SKM-1 treated with dmso at 0.1 percent for 144 hours (cell line): ENCODE data around the gene MBNL3.

Source experiments
- DNase-seq: peaks from one replicate; lab custom pipeline; 2025; ENCODE audit not compliant: unreplicated experiment; lab: John Stamatoyannopoulos, UW

Gene MBNL3

DNA sequence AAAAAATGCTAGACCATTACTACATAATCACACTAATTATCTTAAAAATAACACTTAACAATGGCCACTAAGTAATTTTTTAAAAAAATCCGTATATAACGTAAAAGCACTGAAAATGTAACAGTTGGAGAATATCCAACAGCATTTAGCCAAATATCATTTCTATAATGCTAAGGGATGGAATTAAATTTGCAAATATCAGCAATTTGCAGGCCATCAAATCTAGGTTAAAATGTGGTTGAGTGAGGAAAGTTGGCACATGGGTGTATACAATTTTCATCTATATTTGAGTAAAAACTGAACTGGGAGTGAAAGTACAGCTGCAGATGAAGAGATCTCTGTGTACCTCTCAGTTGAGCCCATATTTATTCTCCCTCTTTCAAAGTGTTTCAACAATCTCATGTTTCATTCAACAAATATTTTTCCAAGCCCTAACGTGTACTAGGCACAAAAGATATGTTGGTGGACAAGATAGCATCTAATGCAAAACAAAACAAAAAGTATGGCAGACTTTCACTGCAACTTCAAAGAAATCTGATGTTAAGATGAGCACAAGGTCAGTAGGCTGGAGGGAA is 63.0 kb downstream of the MBNL3 start:
- no peak for DNase-seq

DNA sequence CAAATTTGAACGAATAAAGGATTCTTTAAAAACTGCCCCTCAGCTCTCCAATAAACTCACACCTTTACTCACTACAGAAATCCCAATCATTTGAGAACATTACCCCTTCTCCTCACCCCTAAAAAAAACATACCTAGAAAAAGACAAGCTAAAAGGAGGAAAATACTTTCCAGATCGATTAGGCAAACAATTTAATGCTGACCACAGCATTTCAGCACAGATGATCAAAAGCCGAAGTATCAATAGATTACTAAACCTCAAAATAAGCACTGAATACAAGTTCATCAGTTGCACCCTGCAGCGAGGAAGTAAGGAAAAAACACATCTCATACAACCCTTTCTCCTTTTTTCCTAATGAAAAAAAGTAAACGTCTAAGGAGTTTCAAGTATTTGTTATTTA is 65.5 kb downstream of the MBNL3 start:
- DNase-seq = no peak

DNA sequence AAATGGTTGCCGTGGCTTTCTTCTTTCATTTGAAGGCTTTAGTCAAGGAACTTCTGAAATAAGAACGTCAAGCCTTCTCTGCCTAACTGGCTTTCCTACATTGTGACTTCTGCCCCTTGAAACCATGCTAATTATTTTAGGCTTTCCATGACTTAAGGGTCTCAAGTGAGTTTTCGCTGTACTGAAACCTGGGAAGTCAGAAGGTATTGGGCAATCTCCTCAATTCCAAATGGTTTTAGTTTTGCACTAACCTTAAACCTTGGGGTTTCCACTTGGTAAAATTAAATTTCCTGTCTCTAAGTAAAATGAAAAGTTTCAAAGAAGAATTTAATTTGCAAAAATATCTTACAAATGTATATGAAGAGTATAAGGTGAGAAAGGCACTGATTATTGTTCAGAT is 73.8 kb downstream of the MBNL3 start:
- DNase-seq = no peak

DNA sequence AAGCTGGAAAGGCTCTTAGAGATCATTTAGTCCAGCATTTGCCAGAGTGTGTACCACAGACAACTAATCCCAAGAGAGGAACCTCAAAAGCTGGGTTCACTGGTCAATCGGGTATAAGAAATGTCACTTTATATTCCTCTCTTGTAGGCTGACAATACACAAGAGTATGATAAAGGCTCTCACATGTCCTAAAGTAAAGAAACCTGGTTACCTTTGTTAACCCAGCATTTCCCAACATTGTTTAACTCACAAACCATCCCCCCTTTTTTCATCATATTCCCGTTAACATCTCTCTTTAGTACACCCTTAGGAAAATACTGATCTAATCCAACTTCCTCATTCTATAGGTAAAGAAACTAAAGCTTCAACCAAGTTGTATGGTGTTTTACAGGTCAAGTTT is 74.4 kb downstream of the MBNL3 start:
- no peak for DNase-seq

DNA sequence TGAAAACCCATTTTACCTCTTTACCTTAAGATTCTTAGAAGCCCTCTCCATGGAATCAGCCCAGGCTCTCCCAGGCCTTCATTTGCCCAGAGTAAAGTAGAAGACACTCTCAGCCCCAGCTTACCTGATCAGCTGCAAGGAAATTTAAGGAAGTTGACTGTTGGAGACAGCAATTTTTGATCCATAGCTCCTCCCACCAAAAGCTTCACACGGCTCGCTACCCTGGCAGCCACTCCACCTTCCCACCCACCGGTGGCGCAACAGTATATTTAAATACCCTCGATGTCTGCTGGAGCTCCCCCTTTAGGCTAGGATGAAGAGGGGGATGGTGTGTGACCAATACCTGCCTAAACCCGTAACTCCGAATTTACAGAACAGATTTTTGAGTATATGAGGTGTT is 75.4 kb downstream of the MBNL3 start:
- no peak for DNase-seq

DNA sequence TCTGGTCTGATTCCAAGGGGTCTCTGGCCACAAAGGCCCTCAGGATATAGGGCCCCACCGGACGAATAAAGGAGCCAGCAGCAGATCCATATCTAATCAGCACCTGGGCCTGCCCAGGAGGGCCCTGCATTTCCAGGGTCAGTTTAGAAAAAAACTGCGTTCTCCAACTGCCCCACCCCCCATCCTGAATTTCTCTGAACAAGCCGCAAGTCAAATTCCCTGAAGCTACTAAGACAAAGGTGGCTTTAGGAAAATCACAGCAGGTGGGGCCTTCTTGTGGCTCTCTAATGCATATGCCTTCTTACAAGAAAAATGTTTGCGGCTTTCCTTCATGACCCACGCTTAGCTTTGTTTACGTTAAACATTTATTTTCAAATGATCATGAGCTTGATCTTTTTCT is 76.6 kb downstream of the MBNL3 start:
- DNase-seq = no peak

DNA sequence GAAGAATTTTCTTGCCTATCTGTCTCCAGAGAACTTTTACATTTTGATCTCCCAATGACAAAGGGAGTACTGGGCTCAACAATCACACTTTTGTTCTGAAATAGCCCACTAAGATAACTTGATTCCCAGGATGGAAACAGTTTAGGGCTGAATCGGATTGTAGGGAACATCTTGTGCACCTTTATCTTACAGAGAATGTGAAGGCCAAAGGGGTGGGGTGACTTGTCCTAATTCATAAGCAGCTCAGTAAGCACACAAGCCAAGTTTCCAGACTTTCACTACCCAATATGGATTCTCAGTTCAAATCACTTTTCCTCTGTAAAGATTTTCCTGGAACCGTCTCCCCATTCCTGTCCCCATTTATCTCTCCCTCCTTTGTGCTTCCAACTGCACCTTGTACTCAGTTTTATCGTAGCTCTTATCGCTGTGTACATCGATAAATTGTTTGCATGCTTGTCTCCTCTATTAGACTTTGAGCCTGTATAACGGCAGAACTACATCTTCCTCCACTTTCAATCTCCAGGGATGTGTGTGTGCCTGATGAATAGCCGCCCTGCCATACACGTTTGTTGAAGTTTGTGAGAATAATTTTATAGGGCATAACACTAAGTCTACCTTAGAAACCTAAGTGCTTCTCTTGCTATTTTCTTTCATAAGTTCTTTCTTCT is 77.4 kb downstream of the MBNL3 start:
- DNase-seq = no peak

DNA sequence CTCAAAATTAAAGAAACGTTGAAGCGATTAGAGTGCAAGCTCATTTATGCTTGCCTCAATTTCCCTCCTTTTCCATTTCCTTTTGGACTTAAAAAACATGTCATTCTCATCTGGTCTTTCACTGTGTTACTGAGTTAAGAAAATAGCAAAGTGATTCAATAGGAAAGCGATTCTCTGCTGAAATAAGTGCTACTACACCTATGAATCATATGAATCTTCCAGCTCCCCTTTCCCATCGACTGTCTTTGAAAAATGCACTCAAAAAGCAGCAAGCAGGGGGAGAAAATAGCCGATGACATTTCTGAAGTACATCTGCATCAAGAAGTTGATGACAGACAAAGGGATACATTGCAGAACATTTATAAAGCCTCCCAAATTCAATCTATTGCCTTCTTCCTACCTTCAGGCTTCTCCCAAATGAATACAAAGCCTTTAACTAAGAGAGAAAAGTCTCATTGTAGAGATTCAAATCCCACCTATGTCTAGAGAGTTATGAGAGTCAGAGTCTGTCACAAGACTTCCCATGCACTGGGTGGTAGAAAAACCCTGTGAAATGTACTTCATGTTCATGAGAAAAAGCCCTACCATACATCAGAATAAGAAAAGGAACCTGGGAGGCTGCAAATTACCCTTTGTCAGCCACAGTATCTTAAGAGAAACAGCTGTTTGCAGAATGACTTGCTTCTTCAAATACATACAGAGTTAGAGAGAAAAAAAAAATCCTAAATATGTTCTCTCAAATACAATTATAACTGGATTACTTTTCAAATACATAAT is 78.9 kb downstream of the MBNL3 start:
- DNase-seq = no peak

DNA sequence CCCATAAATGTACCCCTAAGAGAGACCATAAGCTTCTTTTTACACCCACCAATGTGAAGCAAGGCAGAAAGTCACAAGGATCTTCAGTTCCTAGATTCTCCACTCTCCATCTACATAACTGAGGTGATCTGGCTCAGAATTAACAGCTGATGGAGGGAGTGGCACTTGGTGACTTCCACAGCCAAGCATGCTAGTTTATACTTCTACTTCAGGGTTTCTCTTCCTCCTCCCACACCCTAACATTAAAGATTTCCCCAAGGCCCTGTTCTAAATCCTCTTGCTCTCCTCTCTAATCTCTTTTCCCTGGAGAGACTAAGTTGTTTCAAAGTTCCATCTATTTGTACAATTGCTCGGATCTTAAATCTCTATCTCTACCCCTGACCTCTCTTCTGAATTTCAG is 81.1 kb downstream of the MBNL3 start:
- DNase-seq = no peak

DNA sequence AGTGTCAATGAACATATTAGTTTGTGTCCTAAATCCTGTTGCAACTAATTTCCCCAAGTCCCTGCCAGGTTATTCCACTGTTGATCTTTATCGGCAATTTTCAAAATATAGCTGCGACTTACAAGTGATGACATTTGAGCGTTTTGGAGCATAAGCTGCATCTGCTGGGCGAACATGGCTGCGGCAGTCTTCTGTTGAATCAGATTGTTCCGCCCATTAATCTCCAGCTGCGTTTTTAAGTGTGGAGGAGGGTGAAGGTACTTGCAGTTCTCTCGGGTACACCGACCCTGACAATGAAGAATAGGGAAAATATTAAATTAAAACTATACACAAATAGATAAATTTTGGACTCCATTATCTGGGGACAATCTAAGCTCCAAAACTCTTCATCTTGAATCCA is 82.7 kb downstream of the MBNL3 start:
- no peak for DNase-seq

DNA sequence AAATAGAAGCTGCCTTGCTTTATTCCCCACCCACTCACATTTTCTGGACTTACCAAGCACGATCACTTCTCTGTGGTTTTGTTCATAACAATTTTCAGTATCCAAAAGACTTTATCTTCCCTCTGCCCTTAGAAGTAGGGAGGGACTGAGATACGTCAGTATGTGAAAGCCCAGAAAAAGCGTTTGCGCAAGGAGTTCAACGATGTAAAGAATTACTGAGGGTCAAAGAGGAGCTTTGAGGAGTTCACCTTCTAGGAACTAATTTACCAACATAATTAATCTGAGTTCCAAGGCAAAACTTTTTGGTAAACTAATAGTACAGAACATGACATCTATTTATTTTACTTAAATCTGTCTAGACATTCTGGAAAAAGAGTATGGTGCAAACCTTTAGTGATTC is 84.6 kb downstream of the MBNL3 start:
- no peak for DNase-seq

DNA sequence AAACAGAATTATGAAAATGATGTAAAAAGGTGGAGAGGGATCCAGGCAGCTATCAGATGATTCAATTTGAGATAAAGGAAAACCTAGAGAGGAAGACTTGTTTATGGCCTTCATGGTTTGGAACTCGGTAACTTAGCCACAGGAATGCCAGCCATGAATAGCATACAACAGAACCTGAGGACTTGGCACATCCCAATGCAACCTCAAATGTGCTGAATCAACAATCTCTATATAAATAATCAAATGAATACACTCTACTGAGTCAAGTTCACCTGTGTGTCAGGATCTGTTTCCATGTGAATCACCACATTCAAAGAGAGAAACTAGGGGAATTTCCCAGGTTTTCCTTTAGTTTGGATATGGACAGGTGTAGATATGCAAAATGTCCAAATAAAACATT is 86.9 kb downstream of the MBNL3 start:
- no peak for DNase-seq

DNA sequence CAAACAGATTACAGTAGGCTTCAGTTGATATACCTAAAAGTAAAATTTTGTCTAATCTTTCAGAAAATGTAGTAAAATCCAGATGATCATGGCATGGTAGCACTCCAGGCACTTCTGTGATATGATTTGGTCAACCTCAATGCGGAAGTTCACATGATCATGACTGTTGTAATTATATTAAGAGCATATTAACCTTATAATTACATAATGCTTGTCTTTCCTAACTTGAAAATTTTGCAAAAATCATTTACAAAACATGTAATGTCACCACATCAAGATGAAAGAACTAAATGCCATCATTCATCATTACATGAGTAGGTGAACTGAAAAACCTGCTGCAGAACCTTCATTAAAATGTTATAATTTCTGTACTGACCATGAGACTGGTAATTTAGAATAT is 88.1 kb downstream of the MBNL3 start:
- no peak for DNase-seq

DNA sequence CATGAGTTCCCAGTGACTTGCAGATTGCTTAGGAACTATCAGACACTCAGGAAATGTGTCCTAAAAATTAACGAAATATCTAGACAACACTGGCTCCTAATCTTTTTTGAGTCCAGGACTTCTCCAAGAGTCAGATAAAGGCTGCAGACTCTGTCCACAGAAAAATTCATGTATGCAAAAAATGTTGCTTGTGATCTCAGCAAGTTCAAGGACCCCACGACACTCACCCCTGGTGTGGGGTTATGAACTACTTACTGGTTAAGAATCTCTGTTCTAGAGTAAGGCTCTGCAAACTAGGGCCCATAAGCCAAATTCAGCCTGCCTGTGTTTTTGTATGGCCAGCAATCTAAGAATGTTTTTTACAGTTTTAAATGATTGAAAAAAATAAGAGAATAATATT is 93.2 kb downstream of the MBNL3 start:
- DNase-seq = no peak

DNA sequence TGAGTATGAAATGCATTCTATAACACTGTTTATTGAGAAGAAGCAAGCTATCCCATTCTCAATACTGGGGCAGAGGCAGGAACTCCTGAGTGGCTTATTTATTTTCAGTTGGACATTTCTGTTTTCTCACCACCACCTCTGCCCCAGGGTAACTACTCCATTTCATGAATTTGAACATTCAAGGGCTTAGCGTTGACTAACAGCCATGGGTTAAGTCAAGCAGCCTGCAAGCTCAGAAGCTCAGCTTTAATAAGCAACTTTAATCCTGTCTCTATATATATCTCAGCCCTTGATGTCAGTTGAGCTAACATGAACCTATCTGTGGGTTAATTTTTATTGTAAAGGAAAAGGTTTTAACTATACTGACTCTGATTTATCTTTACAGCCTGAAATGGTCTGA is 93.8 kb downstream of the MBNL3 start:
- DNase-seq = no peak

DNA sequence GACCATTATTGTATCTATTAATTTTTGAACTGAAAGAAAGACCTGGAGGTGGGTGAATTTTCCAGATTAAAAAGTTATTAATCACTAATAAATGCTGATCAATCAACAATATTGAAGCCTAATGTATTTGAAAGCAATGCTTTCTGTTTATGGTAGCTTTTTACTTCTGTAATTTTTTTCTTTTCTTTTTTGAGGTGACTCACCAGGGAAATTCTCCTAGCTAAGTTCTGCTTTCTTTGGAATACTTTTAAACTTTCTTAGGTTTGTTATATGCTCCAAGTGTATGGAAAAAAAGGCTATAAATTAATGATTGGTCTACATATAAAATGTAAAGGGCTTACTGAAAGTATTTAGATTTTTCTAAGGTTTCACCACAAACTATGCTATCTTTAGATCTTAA is 94.2 kb downstream of the MBNL3 start:
- DNase-seq = no peak

DNA sequence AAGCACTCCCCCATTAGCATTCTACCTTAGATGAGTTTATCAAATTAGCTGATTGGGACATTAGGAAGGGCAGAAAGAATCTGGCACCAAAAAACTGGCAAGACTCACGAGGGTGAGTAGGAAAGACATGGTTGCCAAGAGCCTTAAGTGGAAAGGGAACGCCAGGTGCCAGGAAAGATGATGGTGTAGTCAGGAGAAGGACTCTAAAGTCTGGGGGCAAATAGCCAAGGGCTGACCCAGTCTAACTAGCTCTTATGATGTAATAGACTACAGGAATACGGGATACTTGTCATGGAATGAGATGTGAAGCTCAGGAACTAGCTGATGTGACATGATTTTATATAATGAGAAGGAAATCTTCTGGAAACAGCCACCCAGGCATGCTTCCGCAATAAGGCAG is 94.8 kb downstream of the MBNL3 start:
- DNase-seq = no peak

DNA sequence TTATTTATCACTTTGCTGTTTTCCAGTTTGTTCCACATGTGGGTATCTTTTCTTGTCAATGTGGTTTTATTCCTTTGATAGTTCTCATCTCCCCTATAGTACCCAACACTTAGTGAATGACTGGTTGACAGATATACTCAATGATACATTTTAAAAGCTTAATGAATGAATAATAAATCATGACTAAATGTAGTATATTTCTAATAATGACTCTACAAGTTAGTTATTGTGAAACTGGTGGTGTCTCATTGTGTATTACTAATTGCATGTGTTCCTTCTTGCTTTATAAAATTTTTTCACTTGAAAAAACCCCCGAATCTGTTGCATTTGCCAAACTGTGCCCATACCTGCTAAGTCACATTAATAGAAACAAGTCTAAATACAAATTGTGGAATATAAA is 95.4 kb downstream of the MBNL3 start:
- no peak for DNase-seq

DNA sequence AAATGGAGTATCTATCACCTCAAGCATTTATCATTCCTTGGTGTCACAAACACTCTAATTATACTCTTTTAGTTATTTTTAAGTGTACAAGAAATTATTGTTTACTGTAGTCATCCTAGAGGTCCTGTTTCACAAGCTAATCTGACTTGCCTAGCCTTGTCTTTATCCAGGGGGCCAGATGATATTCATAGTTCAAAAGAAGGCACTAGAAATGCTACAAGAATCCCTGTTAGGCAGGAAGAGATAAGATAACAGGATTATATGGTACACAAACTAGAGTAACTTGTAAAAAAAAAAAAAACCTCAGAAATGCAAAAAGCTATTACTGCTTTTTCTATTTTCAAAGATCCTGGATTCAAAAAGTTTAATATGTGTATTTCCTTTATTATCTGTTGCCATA is 95.8 kb downstream of the MBNL3 start:
- DNase-seq = no peak

DNA sequence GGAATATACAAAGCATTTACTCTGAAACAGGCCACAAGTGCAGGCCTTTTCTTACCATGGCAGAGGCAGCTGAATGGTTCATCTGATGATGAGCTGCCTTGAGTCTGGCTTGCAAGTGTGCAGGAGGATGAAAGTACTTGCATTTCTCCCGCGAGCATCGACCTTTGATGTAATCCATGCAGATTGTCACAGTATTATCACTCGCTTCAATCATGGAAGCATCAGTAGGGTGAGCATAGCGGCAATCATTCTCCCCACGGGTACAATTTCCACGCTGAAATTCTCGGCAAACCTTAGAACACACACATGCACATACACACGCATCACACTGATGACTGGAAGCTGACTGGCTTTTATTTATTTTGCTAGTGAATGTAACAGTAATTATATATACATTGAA is 98.0 kb downstream of the MBNL3 start:
- DNase-seq = no peak

DNA sequence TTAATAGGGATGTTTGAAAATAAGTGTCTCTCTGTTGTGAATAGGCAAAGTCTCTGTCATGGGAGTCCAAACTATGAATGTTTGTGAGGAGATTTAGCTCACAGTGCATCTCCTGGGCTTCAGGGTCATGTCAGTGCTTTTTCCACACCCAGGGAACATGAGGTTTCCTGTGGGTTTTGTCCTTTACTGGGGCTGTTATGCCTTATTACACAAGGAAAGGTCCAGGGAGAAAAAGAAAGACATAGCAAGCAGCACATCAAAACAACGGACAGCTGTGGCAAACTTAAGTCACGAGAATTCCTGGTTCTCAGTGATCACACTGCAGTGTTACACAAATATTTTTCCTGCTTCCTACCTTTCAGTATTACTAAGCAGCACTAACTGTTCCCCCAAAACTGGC is 99.4 kb downstream of the MBNL3 start:
- DNase-seq = no peak

DNA sequence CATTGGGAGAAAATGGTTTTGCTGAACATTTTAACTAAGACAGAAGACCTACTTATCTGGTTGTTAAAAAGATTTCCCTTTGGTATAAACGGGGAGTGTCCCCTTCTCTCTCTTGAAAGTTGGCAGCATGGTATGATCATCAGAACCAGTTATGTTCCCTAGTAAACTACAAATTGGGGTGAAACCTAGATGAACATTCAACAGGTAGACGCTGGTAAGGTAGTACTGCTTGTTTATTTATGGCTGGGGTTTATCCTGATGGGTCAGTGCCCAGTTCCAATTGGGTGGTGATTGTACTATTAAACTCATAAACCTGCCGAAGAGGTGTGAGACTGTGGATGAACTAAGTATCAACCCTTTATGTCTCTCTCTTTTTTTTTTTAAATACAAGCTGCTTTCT is 100.5 kb downstream of the MBNL3 start:
- DNase-seq = no peak

DNA sequence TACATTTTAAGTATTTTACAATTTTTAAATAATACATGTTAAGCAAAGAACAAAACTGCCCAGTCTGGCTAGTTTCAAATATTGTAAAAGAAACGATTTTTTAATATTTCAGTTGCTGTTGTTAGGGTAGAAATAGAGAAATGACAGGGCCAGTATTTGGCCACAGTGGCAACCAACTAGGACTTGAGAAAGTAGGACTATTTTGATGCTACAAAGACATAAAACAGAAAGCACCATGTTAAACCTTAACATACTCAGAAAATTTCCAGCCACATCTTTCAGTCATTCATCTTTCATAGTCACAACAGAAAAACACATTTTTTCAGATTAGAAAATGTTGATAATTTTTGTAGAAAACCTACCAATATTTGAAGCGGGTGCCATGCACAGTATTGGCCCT is 104.5 kb downstream of the MBNL3 start:
- DNase-seq = no peak
